Kidney (tissue), 14 donors: ENCODE data around the gene KRT38. TPM values are rescaled to one million over a fixed set of nuclear protein-coding genes. Genes with fewer than 3 reads are reported as not detected.
A peak's percentile ranks its signal among the peaks of the same experiment; 100 is the strongest.

Experiments used
- DNase-seq, 5 donors: peaks; one replicate each; pipeline ENCODE4 v3.0.0-alpha.2; 2013 to 2020
- FAIRE-seq: peaks from 2 replicates; lab custom pipeline; 2012; peaks lifted over from hg19 to GRCh38; lab: Jason Lieb, UNC
- H3K27ac ChIP-seq, 2 donors: one replicate each; pipeline ENCODE4 v1.7.0; 2013; ENCODE audit warnings: low read depth in 2 of 2, low read length in 2 of 2, inconsistent platforms in 1 of 2
- H3K27me3 ChIP-seq: one replicate; pipeline ENCODE4 v1.7.1; 2013; ENCODE audit warnings: low read length, inconsistent platforms; ENCODE audit not compliant: control insufficient read depth, insufficient read depth
- H3K36me3 ChIP-seq, 3 donors: one replicate each; pipeline versions ENCODE4 v1.7.0 to v1.7.1; 2013; ENCODE audit warnings: low read length in 3 of 3, control low read depth in 1 of 3, inconsistent platforms in 1 of 3; ENCODE audit not compliant: insufficient read depth in 3 of 3, control insufficient read depth in 2 of 3
- H3K4me1 ChIP-seq, 3 donors: one replicate each; pipeline versions ENCODE4 v1.7.0 to v1.7.1; 2013; ENCODE audit warnings: low read length in 3 of 3, inconsistent platforms in 1 of 3, low read depth in 1 of 3; ENCODE audit not compliant: control insufficient read depth in 2 of 3, insufficient read depth in 2 of 3
- H3K4me3 ChIP-seq, 3 donors: one replicate each; pipeline versions ENCODE4 v1.7.0 to v1.8.1; 2013; ENCODE audit warnings: low read length in 3 of 3, control low read depth in 1 of 3, inconsistent platforms in 1 of 3
- H3K9ac ChIP-seq, 3 donors: one replicate each; pipeline versions ENCODE4 v1.7.0 to v1.7.1; 2013; ENCODE audit warnings: low read length in 3 of 3, control low read depth in 1 of 3, inconsistent platforms in 1 of 3
- H3K9me3 ChIP-seq, 3 donors: one replicate each; pipeline versions ENCODE4 v1.7.0 to v1.7.1; 2013; ENCODE audit warnings: low read length in 3 of 3, control low read depth in 1 of 3, inconsistent platforms in 1 of 3; ENCODE audit not compliant: control insufficient read depth in 2 of 3, insufficient read depth in 1 of 3
- intact Hi-C: fragments of 100-400 bp; cut with DNase I; formaldehyde crosslinking; loops from one replicate; pipeline ENCODE4 v1.11.1; 2022
- polyA plus RNA-seq: library from polyadenylated mRNA; stranded (reverse); fragments of 350-450 nt; fragmentation: Illumina TruSeq; extraction: RNeasy Lipid Tissue Mini Kit (QIAGEN cat#74804); gene quantifications from one replicate; pipeline ENCODE4 v1.2.3, GENCODE V29; 2014; ENCODE audit warnings: low read depth, low replicate concordance; ENCODE audit not compliant: insufficient read depth
- total RNA-seq: library from RNA; stranded (reverse); fragmentation: NEBNext Ultra II Directional; extraction: Animal tissue kit (Norgen Biotek cat#: 25700); gene quantifications from one replicate; pipeline ENCODE4 v1.2.1, GENCODE V29; 2021
- TF ChIP-seq, protein P1 (sequence below): IDR thresholded peaks from 3 replicates; pipeline ENCODE4 v1.5.1; 2012; ENCODE audit warnings: mild to moderate bottlenecking, moderate library complexity, borderline replicate concordance; ENCODE audit not compliant: insufficient read depth; ENCODE audit errors: extremely low read depth
- donor health status: control.
- donor health status: control.
- donor health status: control.
- donor health status: control.
- donor health status: control.
- donor health status: DM: yes; HTN: yes; CAD: no.
- donor health status: Normal renal cell carcinoma (clear cell type).

Gene KRT38
- total and polyA plus RNA-seq, 2 donors from 2014 or later = not detected

DNA sequence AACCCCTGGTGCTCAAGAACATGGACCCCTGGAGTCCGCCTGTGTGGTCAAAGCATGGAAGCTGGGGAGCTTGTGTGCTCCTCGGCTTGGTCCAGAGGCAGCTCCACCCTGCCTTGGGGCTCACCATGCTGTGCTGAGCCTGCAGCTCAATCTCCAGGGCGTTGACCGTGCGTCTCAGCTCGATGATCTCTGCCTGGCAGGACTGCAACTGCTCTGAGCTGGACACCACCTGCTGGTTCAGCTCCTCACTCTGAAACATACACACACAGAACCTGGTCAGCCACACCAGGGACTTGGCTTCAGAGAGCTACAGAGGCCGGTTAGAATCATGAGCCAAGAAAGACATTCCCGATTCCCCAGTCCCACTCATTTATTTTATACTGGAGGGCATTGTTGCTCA is 37.5 kb upstream of the KRT38 start:
- no peak overlapping the region for H3K27ac ChIP-seq
- H3K36me3 ChIP-seq = no peaks in the 10 kb centered on the region
- TF ChIP-seq, protein P1, sequence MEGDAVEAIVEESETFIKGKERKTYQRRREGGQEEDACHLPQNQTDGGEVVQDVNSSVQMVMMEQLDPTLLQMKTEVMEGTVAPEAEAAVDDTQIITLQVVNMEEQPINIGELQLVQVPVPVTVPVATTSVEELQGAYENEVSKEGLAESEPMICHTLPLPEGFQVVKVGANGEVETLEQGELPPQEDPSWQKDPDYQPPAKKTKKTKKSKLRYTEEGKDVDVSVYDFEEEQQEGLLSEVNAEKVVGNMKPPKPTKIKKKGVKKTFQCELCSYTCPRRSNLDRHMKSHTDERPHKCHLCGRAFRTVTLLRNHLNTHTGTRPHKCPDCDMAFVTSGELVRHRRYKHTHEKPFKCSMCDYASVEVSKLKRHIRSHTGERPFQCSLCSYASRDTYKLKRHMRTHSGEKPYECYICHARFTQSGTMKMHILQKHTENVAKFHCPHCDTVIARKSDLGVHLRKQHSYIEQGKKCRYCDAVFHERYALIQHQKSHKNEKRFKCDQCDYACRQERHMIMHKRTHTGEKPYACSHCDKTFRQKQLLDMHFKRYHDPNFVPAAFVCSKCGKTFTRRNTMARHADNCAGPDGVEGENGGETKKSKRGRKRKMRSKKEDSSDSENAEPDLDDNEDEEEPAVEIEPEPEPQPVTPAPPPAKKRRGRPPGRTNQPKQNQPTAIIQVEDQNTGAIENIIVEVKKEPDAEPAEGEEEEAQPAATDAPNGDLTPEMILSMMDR = no peak
- intact Hi-C loops = no loop called here
- peak in 1 of 5 donors; percentile 86 for DNase-seq
- H3K4me3 ChIP-seq = no peak overlapping the region
- no peaks in the 10 kb centered on the region for H3K27me3 ChIP-seq
- FAIRE-seq = no peak
- H3K9me3 ChIP-seq = no peaks in the 10 kb centered on the region
- peaks cover 0 to 3% (median 0%) of the 10 kb centered on the region in 3 donors for H3K4me1 ChIP-seq
- H3K9ac ChIP-seq = no peak overlapping the region

DNA sequence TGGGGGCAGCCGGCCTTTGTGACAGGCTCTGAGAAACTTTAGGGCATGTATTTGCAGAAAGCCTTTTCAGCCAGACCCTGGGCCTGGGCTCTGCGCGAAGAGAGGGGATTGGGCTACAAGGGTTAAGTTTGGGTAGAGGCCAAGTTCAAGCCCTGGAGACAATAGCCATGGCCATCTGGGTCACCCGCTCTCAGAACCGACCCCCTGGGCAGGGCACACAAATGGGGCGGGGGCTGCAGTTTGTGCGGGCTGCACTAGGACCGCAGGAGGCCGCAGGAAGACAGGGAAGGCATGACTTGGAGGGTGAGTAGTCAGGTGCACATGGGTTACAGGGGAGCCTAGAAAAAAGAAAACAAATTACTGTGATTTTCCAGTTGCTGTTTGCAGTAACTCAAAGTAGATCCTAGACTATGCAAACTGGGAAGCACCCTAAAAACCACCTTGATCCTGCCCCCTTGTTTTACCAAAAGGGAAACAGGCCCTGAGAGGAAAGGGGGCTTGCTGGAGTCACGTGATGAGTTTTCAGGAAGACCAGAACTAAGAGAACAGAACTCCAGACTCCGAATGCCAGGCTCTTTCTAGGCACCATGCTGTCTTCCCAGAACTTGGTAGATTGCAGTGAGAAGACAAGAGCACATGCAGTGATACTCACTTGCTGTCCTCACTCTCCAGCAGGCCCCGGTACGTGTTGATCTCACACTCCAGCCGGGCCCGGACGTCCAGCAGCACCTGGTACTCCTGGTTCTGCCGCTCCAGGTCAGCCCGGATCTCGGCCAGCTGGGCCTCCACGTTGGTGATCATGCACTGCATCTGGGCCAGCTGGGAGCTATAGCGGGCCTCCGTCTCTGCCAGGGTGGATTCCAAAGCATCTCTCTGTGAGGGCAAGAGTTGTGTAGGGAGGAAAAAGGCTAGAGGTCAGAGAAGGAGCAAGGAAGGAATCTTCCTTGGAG is 36.4 kb upstream of the KRT38 start:
- H3K4me3 ChIP-seq = no peak overlapping the region
- no peak overlapping the region for H3K27ac ChIP-seq
- H3K27me3 ChIP-seq = no peaks in the 10 kb centered on the region
- H3K9me3 ChIP-seq = no peaks in the 10 kb centered on the region
- intact Hi-C loops = no loop called here
- DNase-seq = no peak
- H3K36me3 ChIP-seq = no peaks in the 10 kb centered on the region
- no peak overlapping the region for H3K9ac ChIP-seq
- no peak for FAIRE-seq
- peaks cover 0 to 3% (median 0%) of the 10 kb centered on the region in 3 donors for H3K4me1 ChIP-seq
- TF ChIP-seq, protein P1 = no peak

DNA sequence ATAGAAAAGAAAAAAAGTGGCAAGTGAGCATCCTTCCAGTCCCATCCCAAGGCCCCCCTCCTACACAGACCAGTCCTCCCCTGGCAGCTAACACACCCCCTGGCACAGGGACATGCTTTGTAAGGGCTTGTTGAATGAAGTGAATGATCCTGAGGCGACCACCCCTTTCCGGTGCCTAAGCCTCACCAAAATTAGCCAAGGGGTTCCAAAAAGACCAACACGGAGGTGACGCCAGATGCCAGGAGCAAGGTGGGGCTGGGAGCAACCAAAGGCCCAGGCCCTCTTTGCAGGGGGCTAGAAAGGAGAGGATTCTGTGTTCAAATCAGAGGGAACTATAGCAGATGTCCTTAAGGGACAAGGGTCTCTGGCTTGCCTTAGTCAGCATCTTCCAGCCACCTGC is 34.6 kb upstream of the KRT38 start:
- Histone ChIP-seq H3K9me3 (peaks cover 0 to 5% (median 0%) of the 10 kb centered on the region in 3 donors), H3K4me3 (no peak overlapping the region), H3K27ac (no peak overlapping the region), H3K4me1 (peaks cover 0 to 3% (median 0%) of the 10 kb centered on the region in 3 donors), H3K27me3 (no peaks in the 10 kb centered on the region), H3K9ac (no peak overlapping the region), H3K36me3 (no peaks in the 10 kb centered on the region)
- DNase-seq (no peak), FAIRE-seq (no peak)
- intact Hi-C loops = no loop called here
- TF ChIP-seq, protein P1 = no peak
